Mucosa of rectum (tissue), 2 donors: Measurements from ENCODE around the gene ZNRF4.
"Not testable (repeated sequence)": the region's sequence is repeated elsewhere in the genome, so short reads cannot be mapped to it uniquely, and the experiment has no call there.

Source experiments
- H3K27ac ChIP-seq, 2 donors: one replicate each; pipeline ENCODE4 v1.7.0; 2013; ENCODE audit warnings: inconsistent platforms in 2 of 2, low read depth in 2 of 2, low read length in 2 of 2
- H3K27me3 ChIP-seq, 2 donors: one replicate each; pipeline ENCODE4 v1.7.0; 2013; ENCODE audit warnings: low read length in 2 of 2; ENCODE audit not compliant: control insufficient read depth in 2 of 2, insufficient read depth in 2 of 2
- H3K36me3 ChIP-seq, 2 donors: one replicate each; pipeline ENCODE4 v1.7.0; 2013; ENCODE audit warnings: low read length in 2 of 2; ENCODE audit not compliant: control insufficient read depth in 2 of 2, insufficient read depth in 2 of 2
- H3K4me1 ChIP-seq, 2 donors: one replicate each; pipeline ENCODE4 v1.7.0; 2013; ENCODE audit warnings: low read length in 2 of 2, mild to moderate bottlenecking in 1 of 2; ENCODE audit not compliant: control insufficient read depth in 2 of 2, insufficient read depth in 2 of 2
- H3K4me3 ChIP-seq, 2 donors: one replicate each; pipeline ENCODE4 v1.7.0; 2013; ENCODE audit warnings: low read length in 2 of 2
- H3K9ac ChIP-seq, 2 donors: one replicate each; pipeline ENCODE4 v1.7.0; 2013; ENCODE audit warnings: low read length in 2 of 2, low read depth in 1 of 2, mild to moderate bottlenecking in 1 of 2
- H3K9me3 ChIP-seq, 2 donors: one replicate each; pipeline ENCODE4 v1.7.0; 2013; ENCODE audit warnings: low read length in 2 of 2; ENCODE audit not compliant: control insufficient read depth in 2 of 2
- donor health status: healthy.
- donor health status: Normal muscosa, but diverticular disease.

Gene ZNRF4

GRCh38 chr19:5485286-5485636, 30.0 kb downstream of the ZNRF4 start:
- Histone ChIP-seq H3K36me3 (no peaks in the 10 kb centered on the region), H3K27ac (no peak overlapping the region), H3K9ac (no peak overlapping the region), H3K9me3 (no peaks in the 10 kb centered on the region), H3K27me3 (peaks cover 3 to 5% of the 10 kb centered on the region in 2 donors), H3K4me1 (no peaks in the 10 kb centered on the region), H3K4me3 (no peak overlapping the region)

- not testable (repeated sequence) for H3K27ac ChIP-seq, H3K4me1 ChIP-seq, H3K27me3 ChIP-seq, H3K9me3 ChIP-seq, H3K4me3 ChIP-seq, H3K9ac ChIP-seq, H3K36me3 ChIP-seq
Observed at GRCh38 chr19:5485658-5486057, 30.4 kb downstream of the ZNRF4 start.

- Histone ChIP-seq H3K9me3 (no peaks in the 10 kb centered on the region), H3K36me3 (no peaks in the 10 kb centered on the region), H3K9ac (no peak overlapping the region), H3K4me1 (no peaks in the 10 kb centered on the region), H3K27ac (no peak overlapping the region), H3K4me3 (no peak overlapping the region), H3K27me3 (peaks cover 3 to 7% of the 10 kb centered on the region in 2 donors)
Observed at GRCh38 chr19:5487222-5487621, 32.0 kb downstream of the ZNRF4 start.

- no peak overlapping the region for H3K4me3 ChIP-seq
- H3K9ac ChIP-seq = no peak overlapping the region
- H3K27ac ChIP-seq = no peak overlapping the region
- H3K4me1 ChIP-seq = no peaks in the 10 kb centered on the region
- H3K27me3 ChIP-seq = peaks cover 3 to 8% of the 10 kb centered on the region in 2 donors
- no peaks in the 10 kb centered on the region for H3K9me3 ChIP-seq
- H3K36me3 ChIP-seq = no peaks in the 10 kb centered on the region
Observed at GRCh38 chr19:5489551-5489950, 34.3 kb downstream of the ZNRF4 start.

GRCh38 chr19:5491565-5491964, 36.3 kb downstream of the ZNRF4 start:
- Histone ChIP-seq H3K36me3 (no peaks in the 10 kb centered on the region), H3K9me3 (no peaks in the 10 kb centered on the region), H3K4me3 (no peak overlapping the region), H3K4me1 (no peaks in the 10 kb centered on the region), H3K27ac (no peak overlapping the region), H3K27me3 (peaks cover 3 to 8% of the 10 kb centered on the region in 2 donors), H3K9ac (no peak overlapping the region)

GRCh38 chr19:5492281-5492634, 37.0 kb downstream of the ZNRF4 start:
- no peaks in the 10 kb centered on the region for H3K4me1 ChIP-seq
- H3K9ac ChIP-seq = no peak overlapping the region
- no peaks in the 10 kb centered on the region for H3K9me3 ChIP-seq
- H3K27me3 ChIP-seq = peaks cover 3 to 8% of the 10 kb centered on the region in 2 donors
- H3K36me3 ChIP-seq = no peaks in the 10 kb centered on the region
- no peak overlapping the region for H3K4me3 ChIP-seq
- no peak overlapping the region for H3K27ac ChIP-seq

GRCh38 chr19:5492635-5493409, 37.6 kb downstream of the ZNRF4 start:
- H3K27me3 ChIP-seq = peaks cover 3 to 8% of the 10 kb centered on the region in 2 donors

GRCh38 chr19:5494773-5495172, 39.6 kb downstream of the ZNRF4 start:
- Histone ChIP-seq H3K4me1 (no peaks in the 10 kb centered on the region), H3K9me3 (no peaks in the 10 kb centered on the region), H3K27me3 (peaks cover 4 to 8% of the 10 kb centered on the region in 2 donors), H3K27ac (no peak overlapping the region), H3K9ac (no peak overlapping the region), H3K36me3 (no peaks in the 10 kb centered on the region), H3K4me3 (no peak overlapping the region)

More at GRCh38 chr19:5492635-5493409, 37.6 kb downstream of the ZNRF4 start:
- Histone ChIP-seq H3K4me3 (no peak overlapping the region), H3K36me3 (no peaks in the 10 kb centered on the region), H3K9me3 (no peaks in the 10 kb centered on the region), H3K9ac (no peak overlapping the region), H3K27ac (no peak overlapping the region), H3K4me1 (no peaks in the 10 kb centered on the region)

- Histone ChIP-seq H3K4me1 (no peaks in the 10 kb centered on the region), H3K36me3 (no peaks in the 10 kb centered on the region), H3K27me3 (peaks cover 4 to 8% of the 10 kb centered on the region in 2 donors), H3K4me3 (no peak overlapping the region), H3K9ac (no peak overlapping the region), H3K9me3 (no peaks in the 10 kb centered on the region), H3K27ac (no peak overlapping the region)
Observed at GRCh38 chr19:5495792-5496191, 40.6 kb downstream of the ZNRF4 start.

GRCh38 chr19:5497297-5497696, 42.1 kb downstream of the ZNRF4 start:
- peaks cover 2 to 5% of the 10 kb centered on the region in 2 donors for H3K27me3 ChIP-seq

More at GRCh38 chr19:5497297-5497696, 42.1 kb downstream of the ZNRF4 start:
- Histone ChIP-seq H3K27ac (no peak overlapping the region), H3K4me3 (no peak overlapping the region), H3K9ac (no peak overlapping the region), H3K9me3 (peaks cover 0 to 3% of the 10 kb centered on the region in 2 donors), H3K4me1 (no peaks in the 10 kb centered on the region), H3K36me3 (no peaks in the 10 kb centered on the region)
